GM23338 (cell line): ENCODE measurements around the gene TLE6. TPM values are rescaled to one million over a fixed set of nuclear protein-coding genes. Genes with fewer than 3 reads are reported as not detected.

Experiments used
- ATAC-seq: fragments of 200-7000 bp; cut with Tn5 transposase; 3 replicates; pipeline ENCODE4 v1.9.1; 2020
- DNase-seq: peaks from one replicate; pipeline ENCODE4 v3.0.0-alpha.2; 2015; ENCODE audit warnings: low spot score
- H2AFZ ChIP-seq: fragments of 200-600 bp; sonication (generic); 2 replicates; pipeline ENCODE4 v1.8.0; 2016; ENCODE audit warnings: antibody characterized with exemption, mild to moderate bottlenecking, moderate library complexity
- H3F3A ChIP-seq: fragments of 200-600 bp; sonication (generic); replicated peaks from 2 replicates; pipeline ENCODE4 v1.8.0; 2017; ENCODE audit warnings: antibody characterized with exemption, mixed run types, low read depth
- H3K27ac ChIP-seq: fragments of 200-600 bp; sonication (generic); 2 replicates; pipeline ENCODE4 v1.6.1; 2016; ENCODE audit warnings: low read depth
- H3K27me3 ChIP-seq: fragments of 200-600 bp; sonication (generic); 2 replicates; pipeline ENCODE4 v1.8.0; 2016; ENCODE audit warnings: mild to moderate bottlenecking, mixed run types, moderate library complexity; ENCODE audit not compliant: insufficient read depth
- H3K36me3 ChIP-seq: fragments of 200-600 bp; sonication (generic); 2 replicates; pipeline ENCODE4 v1.8.0; 2016; ENCODE audit warnings: mild to moderate bottlenecking; ENCODE audit not compliant: insufficient read depth
- H3K4me1 ChIP-seq: fragments of 200-600 bp; sonication (generic); 2 replicates; pipeline ENCODE4 v1.8.0; 2016; ENCODE audit warnings: mild to moderate bottlenecking, moderate library complexity; ENCODE audit not compliant: insufficient read depth
- H3K4me2 ChIP-seq: fragments of 200-600 bp; sonication (generic); 2 replicates; pipeline ENCODE4 v1.7.1; 2017; ENCODE audit warnings: mixed run types
- H3K4me3 ChIP-seq: fragments of 200-600 bp; sonication (generic); 2 replicates; pipeline ENCODE4 v1.6.1; 2016; ENCODE audit warnings: mixed run types
- H3K79me2 ChIP-seq: fragments of 200-600 bp; sonication (generic); replicated peaks from 2 replicates; pipeline ENCODE4 v1.8.0; 2017; ENCODE audit warnings: mild to moderate bottlenecking; ENCODE audit not compliant: insufficient read depth
- H3K9me2 ChIP-seq: fragments of 200-600 bp; sonication (generic); 2 replicates; pipeline ENCODE4 v1.8.0; 2017; ENCODE audit not compliant: insufficient read depth
- H4K20me1 ChIP-seq: fragments of 200-600 bp; sonication (generic); replicated peaks from 2 replicates; pipeline ENCODE4 v1.8.0; 2017; ENCODE audit warnings: mild to moderate bottlenecking; ENCODE audit not compliant: insufficient read depth
- H3K27ac Mint-ChIP-seq: 2 replicates; pipeline ENCODE4 v1.8.0; 2020; ENCODE audit warnings: inconsistent platforms, mild to moderate bottlenecking, moderate library complexity, mixed read lengths
- H3K27me3 Mint-ChIP-seq: 3 replicates; pipeline ENCODE4 v1.8.0; 2022; ENCODE audit warnings: low read depth, mild to moderate bottlenecking, moderate library complexity, mixed read lengths, inconsistent platforms; ENCODE audit not compliant: insufficient read depth, poor library complexity
- H3K36me3 Mint-ChIP-seq: 3 replicates; pipeline ENCODE4 v1.8.0; 2021; ENCODE audit warnings: low read depth, mild to moderate bottlenecking, inconsistent platforms, moderate library complexity, mixed read lengths
- H3K4me1 Mint-ChIP-seq: 3 replicates; pipeline ENCODE4 v1.8.0; 2020; ENCODE audit warnings: mild to moderate bottlenecking, inconsistent platforms, mixed read lengths
- H3K4me3 Mint-ChIP-seq: 3 replicates; pipeline ENCODE4 v1.8.0; 2021; ENCODE audit warnings: moderate library complexity, mild to moderate bottlenecking, inconsistent platforms, mixed read lengths
- H3K9me3 Mint-ChIP-seq: 3 replicates; pipeline ENCODE4 v1.8.0; 2020; ENCODE audit warnings: moderate library complexity, mild to moderate bottlenecking, inconsistent platforms, mixed read lengths
- CREB1 ChIP-seq: fragments of 250-450 bp; sonication (Bioruptor Pico); IDR thresholded peaks from 2 replicates; pipeline ENCODE4 v1.5.0; 2020; ENCODE audit warnings: low read depth, mild to moderate bottlenecking, moderate library complexity
- CTCF ChIP-seq, 2 experiments: fragments of 200-600 bp in 1 of 2; sonication (generic) in 1 of 2; conservative IDR thresholded peaks; 2 replicates each; pipeline versions ENCODE4 v1.5.1 to v1.6.1; 2016 to 2017; ENCODE audit warnings: antibody characterized with exemption in 2 of 2, low read depth in 2 of 2, mild to moderate bottlenecking in 2 of 2, moderate library complexity in 1 of 2
- NANOG ChIP-seq: IDR thresholded peaks from 2 replicates; pipeline ENCODE4 v1.6.1; 2016; ENCODE audit warnings: antibody characterized with exemption, borderline replicate concordance
- POLR2AphosphoS5 ChIP-seq: IDR thresholded peaks from 2 replicates; pipeline ENCODE4 v1.6.1; 2016; ENCODE audit warnings: antibody characterized with exemption, low read depth
- STAT1 ChIP-seq: IDR thresholded peaks from one replicate; pipeline ENCODE4 v1.6.1; 2016; ENCODE audit warnings: antibody characterized with exemption; ENCODE audit not compliant: unreplicated experiment
- ZNF462 ChIP-seq: fragments of 250-450 bp; sonication (Bioruptor Pico); IDR thresholded peaks from 2 replicates; pipeline ENCODE4 v1.5.0; 2020; ENCODE audit warnings: mild to moderate bottlenecking, moderate library complexity
- polyA plus RNA-seq: library from polyadenylated mRNA; unstranded; fragments of >200 nt; fragmentation: Nextera tagmentation; extraction: Ambion mirVana; gene quantifications from 2 replicates; pipeline ENCODE4 v1.2.1, GENCODE V29; 2016
- total RNA-seq: library from RNA; depleted of rRNA; stranded (reverse); fragments of >200 nt; shearing (Covaris generic); gene quantifications from 2 replicates; pipeline ENCODE4 v1.2.3, GENCODE V29; 2014
- TF ChIP-seq, protein P1 (sequence below): IDR thresholded peaks from one replicate; pipeline ENCODE4 v1.6.1; 2018; ENCODE audit warnings: antibody characterized with exemption; ENCODE audit not compliant: unreplicated experiment

TLE6 gene
- total and polyA plus RNA-seq, 2 experiments from 2014 or later = 2.4 TPM

DNA sequence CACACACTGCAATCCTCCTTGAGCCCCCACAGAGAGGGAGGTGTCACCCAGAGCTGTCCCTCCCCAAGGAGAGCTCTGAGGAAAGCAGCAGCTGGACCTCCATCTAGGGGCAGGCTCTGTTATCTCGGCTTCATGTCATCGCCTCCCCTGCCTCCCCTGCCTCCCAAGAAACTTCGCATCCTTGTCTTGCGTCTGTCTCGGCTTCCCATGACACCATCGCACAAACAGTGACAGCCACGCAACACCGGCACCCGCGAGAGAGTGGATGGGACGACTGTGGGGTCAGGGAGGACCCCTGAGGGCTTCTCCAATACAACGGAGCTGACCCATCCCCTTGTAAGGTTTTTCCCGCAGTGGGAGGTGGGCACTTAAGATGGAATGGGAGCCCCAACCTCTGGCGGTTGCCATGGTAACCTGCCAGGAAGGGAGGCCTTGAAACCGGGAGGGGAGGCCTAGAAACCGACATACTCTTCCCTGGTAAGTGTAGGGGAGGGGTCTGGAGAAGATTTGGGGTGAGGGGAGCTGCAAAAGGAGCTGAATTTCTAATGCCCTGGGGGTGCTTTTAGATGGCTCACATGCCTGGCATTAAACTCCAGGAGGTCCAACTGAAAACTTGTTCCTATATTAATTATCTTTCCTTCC lies 35.4 kb downstream of the TLE6 start (continued):
- no peak for TF ChIP-seq ZNF462 (CRISPR knock-in tag)
- no peak for TF ChIP-seq CTCF (conservative IDR thresholded peaks at IDR 0.05; ENCODE audit: low read depth in 2 of 2)
- TF ChIP-seq POLR2AphosphoS5 = no peak

GRCh38 chr19:3013263-3013725 lies 35.9 kb downstream of the TLE6 start:
- H3K27ac ChIP-seq = 0 out of 2 replicates have a peak overlapping the region, but pooled peaks have one; percentile 32
- Mint-ChIP-seq H3K27me3 (peaks cover 18% of the 10 kb centered on the region), H3K9me3 (no peaks in the 10 kb centered on the region), H3K4me1 (peaks cover 4% of the 10 kb centered on the region; the same call in 2 of the 3 replicates), H3K4me3 (no peak overlapping the region), H3K27ac (no peak overlapping the region), H3K36me3 (no peaks in the 10 kb centered on the region; the same call in 2 of the 3 replicates)
- H3F3A ChIP-seq = no peaks in the 10 kb centered on the region
- H2AFZ ChIP-seq = no peak overlapping the region
- peak; percentile 43; the same call in 2 of the 3 replicates for ATAC-seq
- H4K20me1 ChIP-seq = no peaks in the 10 kb centered on the region
- no peak overlapping the region for H3K4me3 ChIP-seq
- H3K9me2 ChIP-seq = no peaks in the 10 kb centered on the region
- no peaks in the 10 kb centered on the region for H3K36me3 ChIP-seq
- H3K27me3 ChIP-seq = no peaks in the 10 kb centered on the region
- DNase-seq = no peak
- H3K79me2 ChIP-seq = no peaks in the 10 kb centered on the region
- H3K4me2 ChIP-seq = no peak overlapping the region
- no peaks in the 10 kb centered on the region for H3K4me1 ChIP-seq
- TF ChIP-seq CTCF (conservative IDR thresholded peaks at IDR 0.05; ENCODE audit: low read depth in 2 of 2) (no peak), NANOG (no peak), STAT1 (no peak), POLR2AphosphoS5 (no peak), CREB1 (CRISPR knock-in tag) (no peak)
- TF ChIP-seq, protein P1, sequence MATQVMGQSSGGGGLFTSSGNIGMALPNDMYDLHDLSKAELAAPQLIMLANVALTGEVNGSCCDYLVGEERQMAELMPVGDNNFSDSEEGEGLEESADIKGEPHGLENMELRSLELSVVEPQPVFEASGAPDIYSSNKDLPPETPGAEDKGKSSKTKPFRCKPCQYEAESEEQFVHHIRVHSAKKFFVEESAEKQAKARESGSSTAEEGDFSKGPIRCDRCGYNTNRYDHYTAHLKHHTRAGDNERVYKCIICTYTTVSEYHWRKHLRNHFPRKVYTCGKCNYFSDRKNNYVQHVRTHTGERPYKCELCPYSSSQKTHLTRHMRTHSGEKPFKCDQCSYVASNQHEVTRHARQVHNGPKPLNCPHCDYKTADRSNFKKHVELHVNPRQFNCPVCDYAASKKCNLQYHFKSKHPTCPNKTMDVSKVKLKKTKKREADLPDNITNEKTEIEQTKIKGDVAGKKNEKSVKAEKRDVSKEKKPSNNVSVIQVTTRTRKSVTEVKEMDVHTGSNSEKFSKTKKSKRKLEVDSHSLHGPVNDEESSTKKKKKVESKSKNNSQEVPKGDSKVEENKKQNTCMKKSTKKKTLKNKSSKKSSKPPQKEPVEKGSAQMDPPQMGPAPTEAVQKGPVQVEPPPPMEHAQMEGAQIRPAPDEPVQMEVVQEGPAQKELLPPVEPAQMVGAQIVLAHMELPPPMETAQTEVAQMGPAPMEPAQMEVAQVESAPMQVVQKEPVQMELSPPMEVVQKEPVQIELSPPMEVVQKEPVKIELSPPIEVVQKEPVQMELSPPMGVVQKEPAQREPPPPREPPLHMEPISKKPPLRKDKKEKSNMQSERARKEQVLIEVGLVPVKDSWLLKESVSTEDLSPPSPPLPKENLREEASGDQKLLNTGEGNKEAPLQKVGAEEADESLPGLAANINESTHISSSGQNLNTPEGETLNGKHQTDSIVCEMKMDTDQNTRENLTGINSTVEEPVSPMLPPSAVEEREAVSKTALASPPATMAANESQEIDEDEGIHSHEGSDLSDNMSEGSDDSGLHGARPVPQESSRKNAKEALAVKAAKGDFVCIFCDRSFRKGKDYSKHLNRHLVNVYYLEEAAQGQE = no peak
